ENCODE measurements around the gene CMKLR1.

CMKLR1 gene

GRCh38 chr12:108297424-108297823, 41.7 kb downstream of the CMKLR1 start:
- H3K27ac ChIP-seq (ENCODE audit: low read length) = no peak overlapping the region
- no peaks in the 10 kb centered on the region for H3K4me1 ChIP-seq (ENCODE audit: insufficient read depth, low read length)
- no peaks in the 10 kb centered on the region for H3K79me2 ChIP-seq (ENCODE audit: insufficient read depth, low read length)
- no peak overlapping the region for H2AFZ ChIP-seq (ENCODE audit: low read depth, low read length)
- no peak overlapping the region for H3K4me3 ChIP-seq (ENCODE audit: low read depth in 1 of 2, low read length in 2 of 2)
- no peak for TF ChIP-seq CTCF (IDR thresholded peaks at IDR 0.05; ENCODE audit: borderline replicate concordance, extremely low read depth, low read length, poor library complexity, severe bottlenecking)
- TF ChIP-seq EZH2 (IDR thresholded peaks at IDR 0.05; ENCODE audit: borderline replicate concordance, low read depth, low read length, severe bottlenecking) = no peak
- H3K27me3 ChIP-seq (ENCODE audit: insufficient read depth, low read length, poor library complexity) = peaks cover 4% of the 10 kb centered on the region
- no peak for ATAC-seq (ENCODE audit: insufficient read depth, low read depth)
- no peaks in the 10 kb centered on the region for H3K9me3 ChIP-seq (ENCODE audit: insufficient read depth, low read length, severe bottlenecking)
- no peak overlapping the region for H3K4me2 ChIP-seq (ENCODE audit: insufficient read depth, low read length)
- DNase-seq = no peak
- no peak overlapping the region for H3K9ac ChIP-seq (ENCODE audit: low read depth, low read length)
- H3K36me3 ChIP-seq (ENCODE audit: insufficient read depth, low read length) = no peaks in the 10 kb centered on the region
- H4K20me1 ChIP-seq (ENCODE audit: insufficient read depth, low read length) = 0 out of 2 replicates have a peak, but pooled peaks cover 4% of the 10 kb centered on the region

GRCh38 chr12:108296945-108297344, 42.2 kb downstream of the CMKLR1 start:
- Histone ChIP-seq H3K4me1 (ENCODE audit: insufficient read depth, low read length) (no peaks in the 10 kb centered on the region), H3K4me3 (ENCODE audit: low read depth in 1 of 2, low read length in 2 of 2) (no peak overlapping the region)

GRCh38 chr12:108295641-108296040, 43.5 kb downstream of the CMKLR1 start:
- no peaks in the 10 kb centered on the region for H3K79me2 ChIP-seq (ENCODE audit: insufficient read depth, low read length)
- no peak overlapping the region for H2AFZ ChIP-seq (ENCODE audit: low read depth, low read length)
- H3K4me2 ChIP-seq (ENCODE audit: insufficient read depth, low read length) = no peak overlapping the region
- no peak overlapping the region for H3K27ac ChIP-seq (ENCODE audit: low read length)
- no peak overlapping the region for H3K9ac ChIP-seq (ENCODE audit: low read depth, low read length)
- H4K20me1 ChIP-seq (ENCODE audit: insufficient read depth, low read length) = 0 out of 2 replicates have a peak, but pooled peaks cover 4% of the 10 kb centered on the region
- ATAC-seq (ENCODE audit: insufficient read depth, low read depth) (no peak), DNase-seq (no peak)
- H3K4me3 ChIP-seq (ENCODE audit: low read depth in 1 of 2, low read length in 2 of 2) = no peak overlapping the region
- no peaks in the 10 kb centered on the region for H3K36me3 ChIP-seq (ENCODE audit: insufficient read depth, low read length)
- TF ChIP-seq CTCF (IDR thresholded peaks at IDR 0.05; ENCODE audit: borderline replicate concordance, extremely low read depth, low read length, poor library complexity, severe bottlenecking) (no peak), EZH2 (IDR thresholded peaks at IDR 0.05; ENCODE audit: borderline replicate concordance, low read depth, low read length, severe bottlenecking) (no peak)
- peaks cover 4% of the 10 kb centered on the region for H3K27me3 ChIP-seq (ENCODE audit: insufficient read depth, low read length, poor library complexity)
- H3K9me3 ChIP-seq (ENCODE audit: insufficient read depth, low read length, severe bottlenecking) = no peaks in the 10 kb centered on the region
- H3K4me1 ChIP-seq (ENCODE audit: insufficient read depth, low read length) = no peaks in the 10 kb centered on the region

More at GRCh38 chr12:108296945-108297344, 42.2 kb downstream of the CMKLR1 start:
- Histone ChIP-seq H3K9me3 (ENCODE audit: insufficient read depth, low read length, severe bottlenecking) (no peaks in the 10 kb centered on the region), H3K36me3 (ENCODE audit: insufficient read depth, low read length) (no peaks in the 10 kb centered on the region), H3K9ac (ENCODE audit: low read depth, low read length) (no peak overlapping the region), H3K27me3 (ENCODE audit: insufficient read depth, low read length, poor library complexity) (peaks cover 4% of the 10 kb centered on the region), H2AFZ (ENCODE audit: low read depth, low read length) (no peak overlapping the region), H4K20me1 (ENCODE audit: insufficient read depth, low read length) (0 out of 2 replicates have a peak, but pooled peaks cover 4% of the 10 kb centered on the region), H3K27ac (ENCODE audit: low read length) (no peak overlapping the region), H3K79me2 (ENCODE audit: insufficient read depth, low read length) (no peaks in the 10 kb centered on the region), H3K4me2 (ENCODE audit: insufficient read depth, low read length) (no peak overlapping the region)
- DNase-seq (no peak), ATAC-seq (ENCODE audit: insufficient read depth, low read depth) (no peak)
- TF ChIP-seq CTCF (IDR thresholded peaks at IDR 0.05; ENCODE audit: borderline replicate concordance, extremely low read depth, low read length, poor library complexity, severe bottlenecking) (no peak), EZH2 (IDR thresholded peaks at IDR 0.05; ENCODE audit: borderline replicate concordance, low read depth, low read length, severe bottlenecking) (no peak)

Measured in DND-41 (cell line).